A375 (cell line): ENCODE measurements around the gene JADE1. TPM values are rescaled to one million over a fixed set of nuclear protein-coding genes. Genes with fewer than 3 reads are reported as not detected.

Experiments
- total RNA-seq: library from RNA; depleted of rRNA; stranded (reverse); fragments of >200 nt; shearing (Covaris generic); gene quantifications from 2 replicates; pipeline ENCODE4 v1.2.3, GENCODE V29; 2014; rRNA removed

Gene JADE1
- total RNA-seq: 20.7 and 21.8 TPM in 2 replicates

DNA sequence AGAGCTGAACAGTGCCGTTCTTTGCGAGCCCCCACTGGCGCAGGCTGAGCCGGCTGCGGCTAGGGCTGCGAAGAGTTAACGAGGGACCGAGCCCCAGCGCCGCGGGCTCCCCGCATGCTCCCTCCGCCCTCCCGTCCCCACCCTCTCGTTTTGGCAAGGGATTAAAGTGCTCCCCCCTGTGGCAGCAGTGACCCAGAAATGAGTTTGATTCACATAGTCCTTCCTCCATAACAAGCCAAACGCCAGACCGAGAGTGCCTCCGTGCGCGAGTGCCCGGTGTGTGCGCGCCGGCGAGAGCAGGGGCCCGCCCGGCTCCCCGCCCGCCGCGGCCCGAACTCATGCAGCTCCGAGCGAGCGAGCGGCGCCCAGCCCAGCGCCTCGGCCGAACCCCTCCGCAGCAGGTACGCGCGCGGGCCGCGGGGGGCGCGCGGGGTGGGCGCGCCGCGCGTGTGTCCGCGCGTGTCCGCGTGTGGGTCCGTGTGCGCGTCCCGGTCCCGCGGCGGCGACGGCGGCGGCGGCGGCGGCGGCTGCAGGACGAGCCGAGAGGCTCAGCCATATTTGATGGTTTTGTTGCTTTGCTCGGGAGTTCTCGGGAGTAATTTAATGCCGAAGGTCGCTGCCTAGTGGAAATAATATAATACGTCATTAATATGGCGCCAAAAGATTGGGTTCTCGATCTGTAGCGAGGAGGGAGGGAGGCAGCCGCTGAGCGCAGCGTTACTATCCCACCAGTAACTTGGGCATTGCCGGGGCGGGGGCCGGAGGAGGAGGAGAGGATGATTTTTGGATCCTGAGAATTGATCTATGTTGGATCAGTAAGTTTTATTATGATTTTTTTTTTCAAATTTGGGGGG is at the start of gene JADE1:
Gene JADE1, plus strand, starts transcription at position 224 of the 854 bp plus-strand sequence. CDS start 22,059 bp downstream, outside the sequence.

